Smooth muscle cell (in vitro differentiated cells): Measurements from ENCODE around the gene TIMM13. TPM values are rescaled to one million over a fixed set of nuclear protein-coding genes. Genes with fewer than 3 reads are reported as not detected.
"Not testable (repeated sequence)": the region's sequence is repeated elsewhere in the genome, so short reads cannot be mapped to it uniquely, and the experiment has no call there.

Experiments
- DNase-seq: peaks from one replicate; lab custom pipeline; 2025; ENCODE audit not compliant: unreplicated experiment; lab: John Stamatoyannopoulos, UW
- H2AFZ ChIP-seq: fragments of 200-600 bp; sonication (generic); 2 replicates; pipeline ENCODE4 v1.6.0; 2016; ENCODE audit warnings: antibody characterized with exemption, low read depth, mild to moderate bottlenecking
- H3F3A ChIP-seq: fragments of 200-600 bp; sonication (generic); 2 replicates; pipeline ENCODE4 v1.6.0; 2017; ENCODE audit warnings: antibody characterized with exemption, low read depth
- H3K27ac ChIP-seq: fragments of 200-600 bp; sonication (generic); 2 replicates; pipeline ENCODE4 v1.5.1; 2016; ENCODE audit warnings: low read depth, mild to moderate bottlenecking
- H3K27me3 ChIP-seq: fragments of 200-600 bp; sonication (generic); 2 replicates; pipeline ENCODE4 v1.6.1; 2016; ENCODE audit warnings: low read depth, mild to moderate bottlenecking
- H3K36me3 ChIP-seq: fragments of 200-600 bp; sonication (generic); 2 replicates; pipeline ENCODE4 v1.5.1; 2016; ENCODE audit warnings: low read depth
- H3K4me1 ChIP-seq: fragments of 200-600 bp; sonication (generic); 2 replicates; pipeline ENCODE4 v1.5.1; 2016; ENCODE audit warnings: low read depth
- H3K4me2 ChIP-seq: fragments of 200-600 bp; sonication (generic); 2 replicates; pipeline ENCODE4 v1.6.0; 2016; ENCODE audit warnings: mild to moderate bottlenecking
- H3K4me3 ChIP-seq: fragments of 200-600 bp; sonication (generic); 2 replicates; pipeline ENCODE4 v1.5.1; 2016; ENCODE audit warnings: mild to moderate bottlenecking
- H3K79me2 ChIP-seq: fragments of 200-600 bp; sonication (generic); 2 replicates; pipeline ENCODE4 v1.6.0; 2016; ENCODE audit warnings: low read depth, mild to moderate bottlenecking
- H3K9ac ChIP-seq: fragments of 200-600 bp; sonication (generic); 2 replicates; pipeline ENCODE4 v1.6.0; 2016; ENCODE audit warnings: low read depth
- H3K9me3 ChIP-seq: fragments of 200-600 bp; sonication (generic); replicated peaks from 2 replicates; pipeline ENCODE4 v1.5.1; 2016; ENCODE audit warnings: low read depth
- H4K20me1 ChIP-seq: fragments of 200-600 bp; sonication (generic); 2 replicates; pipeline ENCODE4 v1.6.0; 2016; ENCODE audit warnings: low read depth
- WGBS: methylation state at CpG from one replicate; pipeline ENCODE4 v1.1.7; 2016; ENCODE audit warnings: low lambda C conversion rate; 5-methylcytosine and 5-hydroxymethylcytosine counted together
- polyA plus RNA-seq: library from polyadenylated mRNA; unstranded; fragments of >200 nt; fragmentation: Nextera tagmentation; extraction: Ambion mirVana; gene quantifications from 2 replicates; pipeline ENCODE4 v1.2.1, GENCODE V29; 2016
- total RNA-seq: library from RNA; depleted of rRNA; stranded (reverse); fragments of >200 nt; gene quantifications from 2 replicates; pipeline ENCODE4 v1.2.3, GENCODE V29; 2014
- TF ChIP-seq, protein P1 (sequence below): fragments of 200-600 bp; sonication (generic); IDR thresholded peaks from 2 replicates; pipeline ENCODE4 v1.5.1; 2017; ENCODE audit warnings: borderline replicate concordance, mild to moderate bottlenecking, antibody characterized with exemption; ENCODE audit not compliant: insufficient read depth, poor library complexity, severe bottlenecking

TIMM13 gene
- total and polyA plus RNA-seq, 2 experiments from 2014 or later, result 20.0 to 107 TPM

- Histone ChIP-seq H3F3A (no peaks in the 10 kb centered on the region), H3K4me2 (no peak overlapping the region), H3K79me2 (no peaks in the 10 kb centered on the region), H3K27ac (no peak overlapping the region), H2AFZ (no peak overlapping the region), H3K9ac (no peak overlapping the region), H3K4me3 (no peak overlapping the region), H4K20me1 (no peaks in the 10 kb centered on the region), H3K36me3 (no peaks in the 10 kb centered on the region), H3K4me1 (no peaks in the 10 kb centered on the region), H3K27me3 (no peaks in the 10 kb centered on the region), H3K9me3 (no peaks in the 10 kb centered on the region)
- WGBS, result 90% methylated on average over 14 of the region's 14 CpGs
- TF ChIP-seq, protein P1, sequence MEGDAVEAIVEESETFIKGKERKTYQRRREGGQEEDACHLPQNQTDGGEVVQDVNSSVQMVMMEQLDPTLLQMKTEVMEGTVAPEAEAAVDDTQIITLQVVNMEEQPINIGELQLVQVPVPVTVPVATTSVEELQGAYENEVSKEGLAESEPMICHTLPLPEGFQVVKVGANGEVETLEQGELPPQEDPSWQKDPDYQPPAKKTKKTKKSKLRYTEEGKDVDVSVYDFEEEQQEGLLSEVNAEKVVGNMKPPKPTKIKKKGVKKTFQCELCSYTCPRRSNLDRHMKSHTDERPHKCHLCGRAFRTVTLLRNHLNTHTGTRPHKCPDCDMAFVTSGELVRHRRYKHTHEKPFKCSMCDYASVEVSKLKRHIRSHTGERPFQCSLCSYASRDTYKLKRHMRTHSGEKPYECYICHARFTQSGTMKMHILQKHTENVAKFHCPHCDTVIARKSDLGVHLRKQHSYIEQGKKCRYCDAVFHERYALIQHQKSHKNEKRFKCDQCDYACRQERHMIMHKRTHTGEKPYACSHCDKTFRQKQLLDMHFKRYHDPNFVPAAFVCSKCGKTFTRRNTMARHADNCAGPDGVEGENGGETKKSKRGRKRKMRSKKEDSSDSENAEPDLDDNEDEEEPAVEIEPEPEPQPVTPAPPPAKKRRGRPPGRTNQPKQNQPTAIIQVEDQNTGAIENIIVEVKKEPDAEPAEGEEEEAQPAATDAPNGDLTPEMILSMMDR, result no peak
- DNase-seq, result no peak
Observed at GRCh38 chr19:2398735-2399305, 28.6 kb downstream of the TIMM13 start.

- H3K4me1 ChIP-seq, H3K9me3 ChIP-seq, H3K36me3 ChIP-seq, H3K79me2 ChIP-seq, H3K9ac ChIP-seq, H4K20me1 ChIP-seq, H2AFZ ChIP-seq, H3K27me3 ChIP-seq, DNase-seq, H3K4me3 ChIP-seq, H3K27ac ChIP-seq, H3F3A ChIP-seq, H3K4me2 ChIP-seq: not testable (repeated sequence)
- WGBS, result 94% methylated on average over 7 of the region's 7 CpGs
Observed at GRCh38 chr19:2397173-2397572, 30.2 kb downstream of the TIMM13 start.

DNA sequence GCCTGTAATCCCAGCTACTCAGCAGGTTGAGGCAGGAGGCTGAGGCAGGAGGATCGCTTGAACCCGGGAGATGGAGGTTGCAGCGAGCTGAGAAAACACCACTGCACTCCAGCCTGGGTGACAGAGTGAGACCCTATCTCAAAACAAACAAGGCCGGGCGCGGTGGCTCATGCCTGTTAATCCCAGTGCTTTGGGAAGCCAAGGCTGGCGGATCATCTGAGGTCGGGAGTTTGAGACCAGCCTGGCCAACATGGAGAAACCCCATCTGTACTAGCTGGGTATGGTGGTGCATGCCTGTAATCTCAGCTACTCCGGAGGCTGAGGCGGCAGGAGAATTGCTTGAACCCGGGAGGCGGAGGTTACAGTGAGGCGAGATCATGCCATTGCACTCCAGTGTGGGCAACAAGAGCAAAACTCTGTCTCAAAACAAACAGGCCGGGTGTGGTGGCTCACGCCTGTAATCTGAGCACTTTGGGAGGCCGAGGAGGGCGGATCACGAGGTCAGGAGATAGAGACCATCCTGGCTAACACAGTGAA lies 32.0 kb downstream of the TIMM13 start:
- 93% methylated on average over 18 of the region's 18 CpGs for WGBS
- not testable (repeated sequence) for H3K9me3 ChIP-seq, H3K79me2 ChIP-seq, DNase-seq, H3K4me1 ChIP-seq, H3K27me3 ChIP-seq, H2AFZ ChIP-seq, H3F3A ChIP-seq, H3K4me3 ChIP-seq, H3K4me2 ChIP-seq, H3K36me3 ChIP-seq, H3K9ac ChIP-seq, H3K27ac ChIP-seq, H4K20me1 ChIP-seq

DNA sequence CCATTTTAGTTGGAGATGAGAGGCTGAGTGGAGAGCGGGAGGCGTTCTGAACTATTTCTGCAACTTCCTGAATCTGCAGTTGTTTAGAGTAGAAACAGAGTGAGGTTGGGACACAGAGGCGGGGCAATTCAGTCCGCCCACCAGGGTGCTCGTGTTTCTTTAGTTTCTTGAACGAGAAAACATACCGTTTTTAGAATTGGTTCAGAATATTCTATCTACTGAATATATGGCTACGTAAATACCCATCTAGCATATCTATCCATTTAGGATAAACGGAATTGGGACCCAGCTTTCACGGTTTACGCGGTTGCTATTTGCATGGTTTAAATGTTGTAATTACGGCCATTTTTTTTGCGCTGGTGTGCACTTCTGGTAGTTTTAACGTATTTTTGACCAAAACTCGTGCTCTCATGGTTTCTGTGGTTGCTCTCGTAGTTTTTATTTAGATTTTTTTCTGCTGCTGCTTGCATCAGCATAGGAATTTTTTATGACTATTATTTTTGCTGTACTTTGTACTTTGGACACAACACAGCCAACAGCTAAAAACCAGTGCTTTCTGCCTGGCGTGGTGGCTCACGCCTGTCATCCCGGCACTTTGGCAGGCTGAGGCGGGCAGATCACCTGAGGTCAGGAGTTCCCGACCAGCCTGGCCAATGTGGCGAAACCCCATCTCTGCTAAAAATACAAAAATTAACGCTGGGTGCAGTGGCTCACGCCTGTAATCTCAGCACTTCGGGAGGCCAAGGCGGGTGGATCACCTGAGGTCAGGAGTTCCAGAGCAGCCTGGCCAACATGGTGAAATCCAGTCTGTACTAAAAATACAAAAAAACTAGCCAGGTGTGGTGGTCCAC lies 32.7 kb downstream of the TIMM13 start:
- no peaks in the 10 kb centered on the region for H3K9me3 ChIP-seq
- no peaks in the 10 kb centered on the region for H3F3A ChIP-seq
- no peaks in the 10 kb centered on the region for H4K20me1 ChIP-seq
- no peaks in the 10 kb centered on the region for H3K36me3 ChIP-seq
- TF ChIP-seq, protein P1, result no peak
- no peaks in the 10 kb centered on the region for H3K27me3 ChIP-seq
- no peaks in the 10 kb centered on the region for H3K4me1 ChIP-seq
- no peak overlapping the region for H3K27ac ChIP-seq
- H3K9ac ChIP-seq, result no peak overlapping the region
- no peak overlapping the region for H3K4me3 ChIP-seq
- WGBS, result 89% methylated on average over 27 of the region's 27 CpGs
- no peak overlapping the region for H3K4me2 ChIP-seq
- no peak overlapping the region for H2AFZ ChIP-seq
- DNase-seq, result no peak
- H3K79me2 ChIP-seq, result no peaks in the 10 kb centered on the region
